SK-N-SH (cell line): Measurements from ENCODE around the gene EMX2.

Experiments
- CTCF ChIP-seq: fragments of 200-600 bp; sonication (generic); IDR thresholded peaks from 2 replicates; pipeline ENCODE4 v1.6.1; 2017; ENCODE audit warnings: antibody characterized with exemption, mild to moderate bottlenecking, moderate library complexity
- EZH2phosphoT487 ChIP-seq: fragments of 200-600 bp; sonication (generic); IDR thresholded peaks from 2 replicates; pipeline ENCODE4 v1.6.1; 2017; ENCODE audit warnings: low read depth, mixed run types, mild to moderate bottlenecking, antibody characterized with exemption, moderate library complexity, borderline replicate concordance
- GABPA ChIP-seq: IDR thresholded peaks from 2 replicates; pipeline ENCODE4 v1.4.0; 2012; ENCODE audit warnings: low read depth, mild to moderate bottlenecking
- JUND ChIP-seq: IDR thresholded peaks from 2 replicates; pipeline ENCODE4 v1.4.0; 2012
- MEF2A ChIP-seq: IDR thresholded peaks from 2 replicates; pipeline ENCODE4 v1.4.0; 2012; ENCODE audit warnings: low read depth, borderline replicate concordance
- POLR2AphosphoS5 ChIP-seq: IDR thresholded peaks from 2 replicates; pipeline ENCODE4 v1.6.1; 2012; ENCODE audit warnings: low read depth, low read length
- SMC3 ChIP-seq: IDR thresholded peaks from 2 replicates; pipeline ENCODE4 v1.6.1; 2012; ENCODE audit warnings: low read depth, low read length, improper control_type of control experiment
- TAF1 ChIP-seq: IDR thresholded peaks from 2 replicates; pipeline ENCODE4 v1.6.1; 2012; ENCODE audit warnings: low read depth, mild to moderate bottlenecking, low read length, moderate library complexity, borderline replicate concordance
- TEAD4 ChIP-seq: IDR thresholded peaks from 2 replicates; pipeline ENCODE4 v1.4.0; 2012; ENCODE audit warnings: mild to moderate bottlenecking, borderline replicate concordance; ENCODE audit not compliant: insufficient read depth
- TF ChIP-seq, protein P1 (sequence below): IDR thresholded peaks from 2 replicates; pipeline ENCODE4 v1.4.0; 2012; ENCODE audit warnings: low read depth

- TF ChIP-seq CTCF = no peak
- no peak for TF ChIP-seq GABPA
- TF ChIP-seq POLR2AphosphoS5 = no peak
- TF ChIP-seq TAF1 = no peak
- TF ChIP-seq MEF2A = no peak
- no peak for TF ChIP-seq JUND
- TF ChIP-seq EZH2phosphoT487 = no peak
- no peak for TF ChIP-seq SMC3
- no peak for TF ChIP-seq TEAD4
- TF ChIP-seq, protein P1, sequence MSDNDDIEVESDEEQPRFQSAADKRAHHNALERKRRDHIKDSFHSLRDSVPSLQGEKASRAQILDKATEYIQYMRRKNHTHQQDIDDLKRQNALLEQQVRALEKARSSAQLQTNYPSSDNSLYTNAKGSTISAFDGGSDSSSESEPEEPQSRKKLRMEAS = no peak
Measured at GRCh38 chr10:117535298-117536071, 7.1 kb upstream of the EMX2 start.
